Measurements from ENCODE around the gene DPF1.
"Not testable (repeated sequence)": the region's sequence is repeated elsewhere in the genome, so short reads cannot be mapped to it uniquely, and the experiment has no call there.

The DPF1 gene

GRCh38 chr19:38224014-38224862, at the start of gene DPF1:
DPF1 (minus strand) TSS chr19:38224222; CDS start chr19:38224142, 80 bp downstream.
- DNase-seq = peak; percentile 71

- no peak for DNase-seq
These were observed 49.5 kb upstream of the DPF1 start for GRCh38 chr19:38273499-38273898.

GRCh38 chr19:38270587-38271167, 46.7 kb upstream of the DPF1 start:
- no peak for DNase-seq

- DNase-seq = no peak
These were observed 44.5 kb upstream of the DPF1 start for GRCh38 chr19:38268539-38268938.

GRCh38 chr19:38267761-38268483, 43.9 kb upstream of the DPF1 start:
- no peak for DNase-seq

- DNase-seq = no peak
These were observed 43.1 kb upstream of the DPF1 start for GRCh38 chr19:38266981-38267597.

- DNase-seq = no peak
These were observed 42.0 kb upstream of the DPF1 start for GRCh38 chr19:38265921-38266429.

- no peak for DNase-seq
These were observed 41.3 kb upstream of the DPF1 start for GRCh38 chr19:38265213-38265861.

GRCh38 chr19:38264486-38265212, 40.6 kb upstream of the DPF1 start, which contains the start of gene SPINT2:
SPINT2 (plus strand) TSS chr19:38264573; CDS start chr19:38264893, 320 bp downstream.
- peak; percentile 26 for DNase-seq

- peak; percentile 56 for DNase-seq
These were observed 39.9 kb upstream of the DPF1 start for GRCh38 chr19:38263689-38264485.

GRCh38 chr19:38262585-38263268, 38.7 kb upstream of the DPF1 start:
- no peak for DNase-seq

GRCh38 chr19:38261942-38262341, 37.9 kb upstream of the DPF1 start:
- not testable (repeated sequence) for DNase-seq

- DNase-seq = no peak
These were observed 31.5 kb upstream of the DPF1 start for GRCh38 chr19:38255383-38256014.

- no peak for DNase-seq
These were observed 29.8 kb upstream of the DPF1 start for GRCh38 chr19:38253788-38254187.

GRCh38 chr19:38252941-38253691, 29.1 kb upstream of the DPF1 start:
- no peak for DNase-seq

GRCh38 chr19:38252385-38252784, 28.4 kb upstream of the DPF1 start:
- no peak for DNase-seq

GRCh38 chr19:38251564-38252051, 27.6 kb upstream of the DPF1 start:
- DNase-seq = no peak

GRCh38 chr19:38250821-38251563, 27.0 kb upstream of the DPF1 start:
- DNase-seq = no peak
